Ishikawa (cell line): Measurements from ENCODE around the gene MDP1.

Experiments used
- CREB1 ChIP-seq: IDR thresholded peaks from 2 replicates; pipeline ENCODE4 v1.6.1; 2012; ENCODE audit warnings: low read depth
- REST ChIP-seq: IDR thresholded peaks from 2 replicates; pipeline ENCODE4 v1.6.1; 2012; ENCODE audit warnings: low read depth, mild to moderate bottlenecking
- TAF1 ChIP-seq: IDR thresholded peaks from 2 replicates; pipeline ENCODE4 v1.6.1; 2012; ENCODE audit warnings: low read depth, mild to moderate bottlenecking

- TF ChIP-seq TAF1 (no peak), REST (no peak), CREB1 (no peak)
Observed at GRCh38 chr14:24233538-24233866, 17.6 kb upstream of the MDP1 start.
